Psoas muscle (tissue), 8 donors: ENCODE measurements around the gene CHRNA9. TPM values are rescaled to one million over a fixed set of nuclear protein-coding genes. Genes with fewer than 3 reads are reported as not detected.

Experiments
- ATAC-seq, 4 donors: fragments of 200-7000 bp; cut with Tn5 transposase; one replicate each; pipeline ENCODE4 v1.9.1; 2020; ENCODE audit warnings: moderate library complexity in 3 of 4, mild to moderate bottlenecking in 2 of 4
- DNase-seq, 2 donors: peaks; one replicate each; pipeline ENCODE4 v3.0.0-alpha.2; 2020
- H3K27ac ChIP-seq: fragments of 200-600 bp; one replicate; pipeline ENCODE4 v1.8.0; 2022
- H3K27me3 ChIP-seq, 3 donors: fragments of 200-600 bp in 1 of 3; one replicate each; pipeline versions ENCODE4 v1.6.1 to v1.8.0; 2013 to 2022; ENCODE audit warnings: low read length in 2 of 3, mild to moderate bottlenecking in 2 of 3, moderate library complexity in 1 of 3; ENCODE audit not compliant: insufficient read depth in 3 of 3
- H3K36me3 ChIP-seq, 2 donors: fragments of 200-600 bp in 1 of 2; one replicate each; pipeline versions ENCODE4 v1.6.1 to v1.8.0; 2013 to 2022; ENCODE audit warnings: low read depth in 1 of 2, mild to moderate bottlenecking in 1 of 2, moderate library complexity in 1 of 2; ENCODE audit not compliant: insufficient read depth in 1 of 2
- H3K4me1 ChIP-seq: fragments of 200-600 bp; one replicate; pipeline ENCODE4 v1.8.0; 2022
- H3K4me3 ChIP-seq: fragments of 200-600 bp; one replicate; pipeline ENCODE4 v1.8.0; 2022; ENCODE audit warnings: mild to moderate bottlenecking
- H3K9me3 ChIP-seq: fragments of 200-600 bp; one replicate; pipeline ENCODE4 v1.8.0; 2022
- CTCF ChIP-seq: fragments of 200-600 bp; IDR thresholded peaks from one replicate; pipeline ENCODE4 v1.8.0; 2022; ENCODE audit warnings: antibody characterized with exemption
- WGBS, 3 donors: extraction: QIAGEN DNeasy Blood & Tissue Kit; methylation state at CpG; one replicate each; pipeline versions ENCODE4 v1.1.6 to v1.1.7; 2013; 5-methylcytosine and 5-hydroxymethylcytosine counted together
- intact Hi-C, 2 donors: fragments of 100-400 bp; cut with DNase I; formaldehyde crosslinking; loops; one replicate each; pipeline versions ENCODE4 v1.11.0 to v1.14.2; 2022
- polyA plus RNA-seq, 3 donors: library from polyadenylated mRNA; stranded (reverse); fragments of 200-250 nt; gene quantifications; one replicate each; pipeline ENCODE4 v1.2.3, GENCODE V29; 2013
- total RNA-seq, 4 donors: library from RNA; stranded (reverse); fragmentation: NEBNext Ultra II Directional in 2 of 4; extraction: Animal tissue kit (Norgen Biotek cat#: 25700) in 2 of 4; gene quantifications; one replicate each; pipeline versions ENCODE4 v1.2.1 to v1.2.4, GENCODE V29; 2021 to 2023
- donor health status: healthy with polysubstance abuse.
- donor health status: DM: no; HTN: no; CAD: no; lungs with moderate emphysema.
- donor health status: Bipolar disorder and iron deficiency.
- donor health status: healthy.
- donor health status: DM: yes; HTN: yes; CAD: no.
- donor health status: DM: no; HTN: no; CAD: no.
- donor health status: DM: no; HTN: no; CAD: no.
- donor health status: DM: yes; HTN: yes; CAD: no.

Gene CHRNA9
- total and polyA plus RNA-seq, 7 donors, result 0.01 TPM; not detected in 6

- H3K4me3 ChIP-seq, result no peak overlapping the region
- intact Hi-C loops, result loop anchor here in 1 of 2 donors (10.0 kb wide), 1 partner anchor 260 kb away; the partner anchor contains the start of gene N4BP2
- peaks cover 9% of the 10 kb centered on the region for H3K4me1 ChIP-seq
- DNase-seq (no peak), ATAC-seq (no peak)
- H3K27ac ChIP-seq, result no peak overlapping the region
- WGBS, 3 donors, result 94 to 99% (median 96%) methylated on average over 5 of the region's 5 CpGs
- no peaks in the 10 kb centered on the region for H3K27me3 ChIP-seq
- H3K36me3 ChIP-seq, result no peaks in the 10 kb centered on the region
- H3K9me3 ChIP-seq, result no peaks in the 10 kb centered on the region
- TF ChIP-seq CTCF, result no peak
Observed at GRCh38 chr4:40314951-40315350, 20.2 kb upstream of the CHRNA9 start.

- WGBS, 3 donors, result 28 to 37% (median 28%) methylated on average over 3 of the region's 3 CpGs
- Histone ChIP-seq H3K4me1 (peaks cover 9% of the 10 kb centered on the region), H3K27ac (peak overlapping the region; percentile 65), H3K4me3 (no peak overlapping the region), H3K36me3 (no peaks in the 10 kb centered on the region), H3K9me3 (no peaks in the 10 kb centered on the region), H3K27me3 (no peaks in the 10 kb centered on the region)
- ATAC-seq (no peak), DNase-seq (no peak)
- intact Hi-C loops, result loop anchor here in 1 of 2 donors (10.0 kb wide), 1 partner anchor 262 kb away; the partner anchor contains the start of gene N4BP2
- TF ChIP-seq CTCF, result no peak
Observed at GRCh38 chr4:40316333-40316781, 18.8 kb upstream of the CHRNA9 start.

- peak; percentile 76 for TF ChIP-seq CTCF
- intact Hi-C loops, result loop anchor here in 1 of 2 donors (10.0 kb wide), 1 partner anchor 262 kb away; the partner anchor contains the start of gene N4BP2
- H3K4me3 ChIP-seq, result peak overlapping the region; percentile 49
- ATAC-seq (peak; percentile 57 to 88 (median 70)), DNase-seq (no peak)
- peaks cover 9% of the 10 kb centered on the region for H3K4me1 ChIP-seq
- WGBS, 3 donors, result 4 to 11% (median 4%) methylated on average over 19 of the region's 19 CpGs
- H3K9me3 ChIP-seq, result no peaks in the 10 kb centered on the region
- H3K27ac ChIP-seq, result peak overlapping the region; percentile 65
- H3K36me3 ChIP-seq, result no peaks in the 10 kb centered on the region
- no peaks in the 10 kb centered on the region for H3K27me3 ChIP-seq
Observed at GRCh38 chr4:40316782-40317635, 18.1 kb upstream of the CHRNA9 start.

DNA sequence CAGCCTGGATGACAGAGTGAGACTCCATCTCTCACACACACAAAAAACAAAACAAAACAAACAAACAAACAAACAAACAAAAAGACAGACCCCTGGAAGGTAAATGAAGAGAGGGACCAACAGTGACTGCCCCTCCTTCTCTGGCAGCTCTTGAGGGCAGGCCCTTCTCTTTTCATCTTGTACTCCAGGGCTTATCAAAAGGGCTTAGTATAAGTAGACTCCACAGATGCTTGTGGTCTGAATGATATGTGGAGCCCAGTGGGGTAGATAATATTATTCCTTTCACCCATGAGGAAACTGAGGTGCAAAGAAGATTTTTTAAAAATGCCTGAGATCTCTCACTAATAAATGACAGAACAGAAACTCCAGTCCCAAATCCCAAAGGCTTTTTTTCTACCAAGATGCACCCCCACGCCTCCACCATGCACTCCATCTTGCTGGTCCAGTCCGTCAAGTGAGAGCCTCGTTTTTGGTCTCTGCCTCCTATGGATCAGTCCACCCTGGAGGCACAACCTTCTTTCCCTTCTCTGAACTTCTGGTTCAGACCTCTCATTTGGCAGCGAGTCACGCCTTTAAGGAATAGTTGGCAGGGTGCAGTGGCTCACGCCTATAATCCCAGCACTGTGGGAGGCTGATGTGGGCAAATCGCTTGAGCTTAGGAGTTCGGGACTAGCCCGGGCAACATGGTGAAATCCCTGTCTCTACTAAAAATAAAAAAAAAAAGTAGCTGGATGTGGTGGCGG, 17.0 kb upstream of the CHRNA9 start:
- DNase-seq, result no peak
- TF ChIP-seq CTCF, result no peak
- no peak overlapping the region for H3K27ac ChIP-seq
- H3K36me3 ChIP-seq, result no peaks in the 10 kb centered on the region
- H3K9me3 ChIP-seq, result no peaks in the 10 kb centered on the region
- no peak for ATAC-seq
- no peaks in the 10 kb centered on the region for H3K27me3 ChIP-seq
- H3K4me1 ChIP-seq, result peaks cover 9% of the 10 kb centered on the region
- intact Hi-C loops, result loop anchor here in 1 of 2 donors (10.0 kb wide), 1 partner anchor 263 kb away; the partner anchor contains the start of gene N4BP2
- no peak overlapping the region for H3K4me3 ChIP-seq
- 74 to 82% (median 77%) methylated on average over 10 of the region's 10 CpGs for WGBS, 3 donors
